CD14-positive monocyte (primary cell): Measurements from ENCODE around the gene SLIT1. TPM values are rescaled to one million over a fixed set of nuclear protein-coding genes. Genes with fewer than 3 reads are reported as not detected.

ENCODE experiments used
- DNase-seq, 3 donors: peaks; one replicate each; pipeline ENCODE4 v3.0.0-alpha.2; 2011 to 2022
- H2AFZ ChIP-seq: 2 replicates; pipeline ENCODE4 v1.6.0; 2012; ENCODE audit warnings: mild to moderate bottlenecking, low read depth, low read length, inconsistent platforms; ENCODE audit not compliant: insufficient read depth, poor library complexity, severe bottlenecking
- H3K27ac ChIP-seq, 2 donors: 1 replicate in 1 of 2; 2 replicates in 1 of 2; pipeline ENCODE4 v1.5.1; 2012 to 2013; ENCODE audit warnings: low read length in 2 of 2, control low read depth in 1 of 2, inconsistent platforms in 1 of 2, low read depth in 1 of 2, mild to moderate bottlenecking in 1 of 2
- H3K27me3 ChIP-seq, 2 donors: one replicate each; pipeline versions ENCODE4 v1.6.0 to v1.6.1; 2011 to 2013; ENCODE audit warnings: low read length in 2 of 2; ENCODE audit not compliant: control insufficient read depth in 2 of 2, insufficient read depth in 2 of 2
- H3K36me3 ChIP-seq, 2 donors: replicated peaks in 1 of 2; 1 replicate in 1 of 2; 2 replicates in 1 of 2; pipeline versions ENCODE4 v1.5.1 to v1.6.1; 2012 to 2013; ENCODE audit warnings: low read length in 2 of 2, control low read depth in 1 of 2, inconsistent platforms in 1 of 2, mild to moderate bottlenecking in 1 of 2; ENCODE audit not compliant: insufficient read depth in 2 of 2, control insufficient read depth in 1 of 2
- H3K4me1 ChIP-seq, 2 donors: 1 replicate in 1 of 2; 2 replicates in 1 of 2; pipeline versions ENCODE4 v1.5.1 to v1.6.1; 2012 to 2013; ENCODE audit warnings: low read length in 2 of 2, control low read depth in 1 of 2, inconsistent platforms in 1 of 2, mild to moderate bottlenecking in 1 of 2, moderate library complexity in 1 of 2; ENCODE audit not compliant: insufficient read depth in 2 of 2, control insufficient read depth in 1 of 2
- H3K4me2 ChIP-seq: replicated peaks from 2 replicates; pipeline ENCODE3; 2012; ENCODE audit warnings: low read length, moderate library complexity, mild to moderate bottlenecking; ENCODE audit not compliant: poor library complexity, severe bottlenecking; ENCODE audit errors: extremely low read depth
- H3K4me3 ChIP-seq, 3 experiments: fragments of 200-600 bp in 1 of 3; sonication (generic) in 1 of 3; replicated peaks in 1 of 3; 1 replicate in 2 of 3; 2 replicates in 1 of 3; pipeline ENCODE4 v1.5.1; 2011 to 2013; ENCODE audit warnings: low read length in 3 of 3, mild to moderate bottlenecking in 3 of 3, control low read depth in 2 of 3, low read depth in 2 of 3, inconsistent platforms in 1 of 3, moderate library complexity in 1 of 3
- H3K79me2 ChIP-seq: 2 replicates; pipeline ENCODE4 v1.6.0; 2012; ENCODE audit warnings: mild to moderate bottlenecking, control low read depth, inconsistent platforms, low read length, moderate library complexity; ENCODE audit not compliant: insufficient read depth
- H3K9ac ChIP-seq: 2 replicates; pipeline ENCODE4 v1.6.0; 2017; ENCODE audit warnings: low read length, mild to moderate bottlenecking; ENCODE audit not compliant: insufficient read depth, poor library complexity, severe bottlenecking
- H3K9me3 ChIP-seq, 2 donors: replicated peaks in 1 of 2; 1 replicate in 1 of 2; 2 replicates in 1 of 2; pipeline versions ENCODE4 v1.5.1 to v1.6.1; 2012 to 2013; ENCODE audit warnings: low read length in 2 of 2, control low read depth in 1 of 2; ENCODE audit not compliant: control insufficient read depth in 1 of 2, insufficient read depth in 1 of 2
- H4K20me1 ChIP-seq: 2 replicates; pipeline ENCODE4 v1.6.0; 2012; ENCODE audit warnings: mild to moderate bottlenecking, low read length, control low read depth, moderate library complexity; ENCODE audit not compliant: insufficient read depth
- H3K27ac Mint-ChIP-seq, 7 donors: one replicate each; pipeline ENCODE4 v1.8.0; 2020; ENCODE audit warnings: mild to moderate bottlenecking in 7 of 7, mixed read lengths in 7 of 7, moderate library complexity in 6 of 7, inconsistent platforms in 2 of 7
- H3K27me3 Mint-ChIP-seq, 3 donors: one replicate each; pipeline ENCODE4 v1.8.0; 2021 to 2022; ENCODE audit warnings: low read depth in 3 of 3, mild to moderate bottlenecking in 3 of 3, mixed read lengths in 3 of 3, moderate library complexity in 3 of 3, inconsistent platforms in 1 of 3
- H3K36me3 Mint-ChIP-seq, 2 donors: one replicate each; pipeline ENCODE4 v1.8.0; 2020; ENCODE audit warnings: mixed read lengths in 2 of 2, inconsistent platforms in 1 of 2, mild to moderate bottlenecking in 1 of 2
- H3K4me1 Mint-ChIP-seq: one replicate; pipeline ENCODE4 v1.8.0; 2020; ENCODE audit warnings: mild to moderate bottlenecking, mixed read lengths
- H3K4me3 Mint-ChIP-seq, 2 donors: one replicate each; pipeline ENCODE4 v1.8.0; 2020; ENCODE audit warnings: mild to moderate bottlenecking in 2 of 2, mixed read lengths in 2 of 2, moderate library complexity in 1 of 2
- H3K9me3 Mint-ChIP-seq, 7 donors: one replicate each; pipeline ENCODE4 v1.8.0; 2020 to 2022; ENCODE audit warnings: mixed read lengths in 7 of 7, mild to moderate bottlenecking in 6 of 7, moderate library complexity in 6 of 7, inconsistent platforms in 2 of 7
- CTCF ChIP-seq: fragments of 200-600 bp; IDR thresholded peaks from one replicate; pipeline ENCODE4 v1.8.0; 2022; ENCODE audit warnings: antibody characterized with exemption, mild to moderate bottlenecking
- WGBS: methylation state at CpG from one replicate; pipeline ENCODE4 v1.1.5; 2013; ENCODE audit warnings: missing lambda C conversion rate; ENCODE audit not compliant: insufficient coverage; 5-methylcytosine and 5-hydroxymethylcytosine counted together
- intact Hi-C, 2 donors: fragments of 100-400 bp; cut with micrococcal nuclease; formaldehyde crosslinking; loops; one replicate each; pipeline versions ENCODE4 v1.15.0 to v1.15.1; 2023
- polyA plus RNA-seq, 3 donors: library from polyadenylated mRNA; depleted of rRNA in 1 of 3; unstranded in 2 of 3; stranded (reverse) in 1 of 3; fragments of 300-500 nt in 2 of 3; fragments of >200 nt in 1 of 3; fragmentation: Illumina TruSeq in 2 of 3; gene quantifications; 1 replicate in 2 of 3; 2 replicates in 1 of 3; pipeline ENCODE4 v1.2.3, GENCODE V29; 2012 to 2021

SLIT1 gene
- polyA plus RNA-seq, 3 donors: 0.05 to 0.81 (median 0.16) TPM

- Histone ChIP-seq H2AFZ (no peak overlapping the region), H3K27me3 (no peaks in the 10 kb centered on the region), H3K36me3 (no peaks in the 10 kb centered on the region), H3K4me1 (no peaks in the 10 kb centered on the region), H3K4me3 (no peak overlapping the region), H3K9ac (no peak overlapping the region), H4K20me1 (no peaks in the 10 kb centered on the region), H3K79me2 (no peaks in the 10 kb centered on the region), H3K4me2 (no peak overlapping the region), H3K27ac (no peak overlapping the region), H3K9me3 (no peaks in the 10 kb centered on the region)
- DNase-seq: no peak
- Mint-ChIP-seq H3K27ac (no peak overlapping the region), H3K9me3 (no peaks in the 10 kb centered on the region), H3K4me3 (no peak overlapping the region), H3K27me3 (peaks cover 1 to 3% (median 2%) of the 10 kb centered on the region in 3 donors), H3K36me3 (no peaks in the 10 kb centered on the region), H3K4me1 (no peaks in the 10 kb centered on the region)
- intact Hi-C loops: no loop called here
- TF ChIP-seq CTCF: no peak
- 72% methylated on average over 2 of the region's 5 CpGs for WGBS
Observed at GRCh38 chr10:97062046-97062445, 123.7 kb downstream of the SLIT1 start.

DNA sequence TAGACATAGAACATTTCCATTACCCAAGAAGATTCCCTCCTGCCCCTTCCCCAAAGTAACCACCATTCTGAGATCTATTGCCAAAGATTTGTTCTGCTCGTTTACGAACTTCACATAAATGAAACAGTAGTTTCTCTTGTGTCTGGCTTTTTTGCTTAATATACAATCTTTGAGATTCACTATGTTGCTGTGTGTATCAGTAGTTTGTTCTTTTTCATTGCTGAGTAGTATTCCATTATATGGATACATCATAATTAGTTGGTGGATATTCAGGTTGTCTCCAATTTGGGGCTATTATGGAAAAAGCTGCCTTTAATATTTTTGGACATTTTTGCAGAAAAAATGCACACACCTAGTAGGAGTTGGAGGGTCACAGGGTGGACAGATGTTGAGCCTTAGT, 124.3 kb downstream of the SLIT1 start:
- H3K27ac Mint-ChIP-seq: no peak overlapping the region
- Histone ChIP-seq H4K20me1 (no peaks in the 10 kb centered on the region), H3K27ac (no peak overlapping the region), H3K4me3 (no peak overlapping the region), H3K36me3 (no peaks in the 10 kb centered on the region), H3K9me3 (no peaks in the 10 kb centered on the region), H3K4me2 (no peak overlapping the region), H3K27me3 (no peaks in the 10 kb centered on the region), H3K79me2 (no peaks in the 10 kb centered on the region), H3K9ac (no peak overlapping the region), H3K4me1 (no peaks in the 10 kb centered on the region), H2AFZ (no peak overlapping the region)
- H3K36me3 Mint-ChIP-seq: no peaks in the 10 kb centered on the region
- H3K4me3 Mint-ChIP-seq: no peak overlapping the region
- no peak for DNase-seq
- intact Hi-C loops: no loop called here
- no CpG with 5 or more reads among the region's 2 CpGs for WGBS
- no peaks in the 10 kb centered on the region for H3K4me1 Mint-ChIP-seq
- no peak for TF ChIP-seq CTCF
- H3K9me3 Mint-ChIP-seq: no peaks in the 10 kb centered on the region
- H3K27me3 Mint-ChIP-seq: peaks cover 1 to 3% (median 2%) of the 10 kb centered on the region in 3 donors
